ENCODE measurements around the gene ASCC1.

GRCh38 chr10:72194949-72195348 is 21.1 kb downstream of the ASCC1 start:
- TF ChIP-seq, protein P1, sequence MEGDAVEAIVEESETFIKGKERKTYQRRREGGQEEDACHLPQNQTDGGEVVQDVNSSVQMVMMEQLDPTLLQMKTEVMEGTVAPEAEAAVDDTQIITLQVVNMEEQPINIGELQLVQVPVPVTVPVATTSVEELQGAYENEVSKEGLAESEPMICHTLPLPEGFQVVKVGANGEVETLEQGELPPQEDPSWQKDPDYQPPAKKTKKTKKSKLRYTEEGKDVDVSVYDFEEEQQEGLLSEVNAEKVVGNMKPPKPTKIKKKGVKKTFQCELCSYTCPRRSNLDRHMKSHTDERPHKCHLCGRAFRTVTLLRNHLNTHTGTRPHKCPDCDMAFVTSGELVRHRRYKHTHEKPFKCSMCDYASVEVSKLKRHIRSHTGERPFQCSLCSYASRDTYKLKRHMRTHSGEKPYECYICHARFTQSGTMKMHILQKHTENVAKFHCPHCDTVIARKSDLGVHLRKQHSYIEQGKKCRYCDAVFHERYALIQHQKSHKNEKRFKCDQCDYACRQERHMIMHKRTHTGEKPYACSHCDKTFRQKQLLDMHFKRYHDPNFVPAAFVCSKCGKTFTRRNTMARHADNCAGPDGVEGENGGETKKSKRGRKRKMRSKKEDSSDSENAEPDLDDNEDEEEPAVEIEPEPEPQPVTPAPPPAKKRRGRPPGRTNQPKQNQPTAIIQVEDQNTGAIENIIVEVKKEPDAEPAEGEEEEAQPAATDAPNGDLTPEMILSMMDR (IDR thresholded peaks at IDR 0.05; ENCODE audit: poor library complexity) = no peak
- TF ChIP-seq EZH2 (IDR thresholded peaks at IDR 0.05; ENCODE audit: borderline replicate concordance) = no peak
